Lower leg skin (tissue), 4 donors: Measurements from ENCODE around the gene RMND5B. TPM values are rescaled to one million over a fixed set of nuclear protein-coding genes. Genes with fewer than 3 reads are reported as not detected.

Source experiments
- DNase-seq, 2 donors: peaks; one replicate each; pipeline ENCODE4 v3.0.0-alpha.2; 2019; ENCODE audit warnings: low spot score in 2 of 2
- H3K4me3 ChIP-seq: fragments of 200-600 bp; sonication (generic); 2 replicates; pipeline ENCODE4 v1.5.1; 2017; ENCODE audit warnings: mild to moderate bottlenecking, low read depth; ENCODE audit not compliant: poor library complexity, severe bottlenecking
- CTCF ChIP-seq, 3 donors: fragments of 450-650 bp; IDR thresholded peaks; one replicate each; pipeline ENCODE4 v1.5.1; 2016; ENCODE audit warnings: antibody characterized with exemption in 3 of 3, mild to moderate bottlenecking in 3 of 3, moderate library complexity in 2 of 3
- POLR2A ChIP-seq, 2 donors: fragments of 450-650 bp; IDR thresholded peaks; one replicate each; pipeline ENCODE4 v1.6.1; 2016 to 2017; ENCODE audit warnings: antibody characterized with exemption in 2 of 2, mild to moderate bottlenecking in 1 of 2, moderate library complexity in 1 of 2
- WGBS, 2 donors: methylation state at CpG; one replicate each; pipeline ENCODE4 v1.1.5; 2018; 5-methylcytosine and 5-hydroxymethylcytosine counted together
- intact Hi-C: fragments of 100-400 bp; cut with DNase I; formaldehyde crosslinking; loops from one replicate; pipeline ENCODE4 v1.15.0; 2023; ENCODE audit warnings: low total_unique reads
- total RNA-seq, 4 donors: library from RNA; depleted of rRNA; stranded (reverse); fragments of >200 nt; gene quantifications; one replicate each; pipeline ENCODE4 v1.1.0, GENCODE V29; 2016

Gene RMND5B
- total RNA-seq, 4 donors from 2014 or later = 47.4 to 83.2 (median 56.2) TPM

- WGBS, 2 donors = 78 to 87% methylated on average over 8 of the region's 8 CpGs
- intact Hi-C loops = no loop called here
- H3K4me3 ChIP-seq = no peak overlapping the region
- TF ChIP-seq POLR2A (IDR thresholded peaks at IDR 0.05) (no peak), CTCF (IDR thresholded peaks at IDR 0.05) (no peak)
- no peak for DNase-seq
Measured at GRCh38 chr5:178177569-178177968, 46.8 kb downstream of the RMND5B start.

GRCh38 chr5:178180141-178180863, 49.5 kb downstream of the RMND5B start:
- WGBS, 2 donors = 45 to 49% methylated on average over 9 of the region's 9 CpGs
- no peak for TF ChIP-seq POLR2A (IDR thresholded peaks at IDR 0.05)
- TF ChIP-seq CTCF (IDR thresholded peaks at IDR 0.05) = no peak
- H3K4me3 ChIP-seq = no peak overlapping the region
- intact Hi-C loops = no loop called here
- no peak for DNase-seq

GRCh38 chr5:178182158-178182876, 51.5 kb downstream of the RMND5B start:
- H3K4me3 ChIP-seq = no peak overlapping the region
- DNase-seq = no peak
- intact Hi-C loops = no loop called here
- no peak for TF ChIP-seq POLR2A (IDR thresholded peaks at IDR 0.05)
- no peak for TF ChIP-seq CTCF (IDR thresholded peaks at IDR 0.05)
- WGBS, 2 donors = 37 to 47% methylated on average over 4 of the region's 4 CpGs

- intact Hi-C loops = no loop called here
- 50 to 59% methylated on average over 6 of the region's 6 CpGs for WGBS, 2 donors
- H3K4me3 ChIP-seq = no peak overlapping the region
- TF ChIP-seq POLR2A (IDR thresholded peaks at IDR 0.05) (no peak), CTCF (IDR thresholded peaks at IDR 0.05) (no peak)
- DNase-seq = no peak
Measured at GRCh38 chr5:178186427-178186826, 55.6 kb downstream of the RMND5B start.

GRCh38 chr5:178187014-178187413, 56.2 kb downstream of the RMND5B start, which contains the start of gene GMCL2:
TSS of gene GMCL2 (minus strand) at chr5:178187371. CDS start at chr5:178187299, 72 bp downstream.
- 65 to 82% methylated on average over 25 to 27 of the region's 27 CpGs for WGBS, 2 donors
- DNase-seq = no peak
- TF ChIP-seq POLR2A (IDR thresholded peaks at IDR 0.05) = no peak
- TF ChIP-seq CTCF (IDR thresholded peaks at IDR 0.05) = no peak
- no peak within 1 kb of the TSS for H3K4me3 ChIP-seq
- intact Hi-C loops = no loop called here
